NB4 (cell line): ENCODE measurements around the gene CDC14B.
"Not testable (repeated sequence)": the region's sequence is repeated elsewhere in the genome, so short reads cannot be mapped to it uniquely, and the experiment has no call there.

Experiments used
- DNase-seq: peaks from one replicate; pipeline ENCODE4 v3.0.0; 2010; ENCODE audit warnings: low read depth
- H3K4me3 ChIP-seq: one replicate; pipeline ENCODE4 v1.5.1; 2011; ENCODE audit warnings: mild to moderate bottlenecking, low read depth, low read length, moderate library complexity
- CTCF ChIP-seq: IDR thresholded peaks from one replicate; pipeline ENCODE4 v1.5.1; 2012; ENCODE audit warnings: low read depth, low read length
- MAX ChIP-seq: IDR thresholded peaks from 2 replicates; pipeline ENCODE4 v1.6.1; 2011; ENCODE audit warnings: low read depth, low read length
- MYC ChIP-seq: IDR thresholded peaks from 2 replicates; pipeline ENCODE4 v1.6.1; 2011; ENCODE audit warnings: low read depth, low read length
- POLR2A ChIP-seq: IDR thresholded peaks from 2 replicates; pipeline ENCODE4 v1.6.1; 2011; ENCODE audit warnings: mild to moderate bottlenecking; ENCODE audit not compliant: insufficient read length; ENCODE audit errors: extremely low read depth

CDC14B gene

GRCh38 chr9:96619491-96620180, at the start of gene CDC14B:
Gene CDC14B (minus strand): TSS chr9:96619843. CDS start chr9:96619378, 465 bp downstream.
- peak within 1 kb of the TSS; percentile 34 for H3K4me3 ChIP-seq
- TF ChIP-seq CTCF (no peak), MAX (no peak), MYC (no peak), POLR2A (no peak)
- peak; percentile 86 for DNase-seq

DNA sequence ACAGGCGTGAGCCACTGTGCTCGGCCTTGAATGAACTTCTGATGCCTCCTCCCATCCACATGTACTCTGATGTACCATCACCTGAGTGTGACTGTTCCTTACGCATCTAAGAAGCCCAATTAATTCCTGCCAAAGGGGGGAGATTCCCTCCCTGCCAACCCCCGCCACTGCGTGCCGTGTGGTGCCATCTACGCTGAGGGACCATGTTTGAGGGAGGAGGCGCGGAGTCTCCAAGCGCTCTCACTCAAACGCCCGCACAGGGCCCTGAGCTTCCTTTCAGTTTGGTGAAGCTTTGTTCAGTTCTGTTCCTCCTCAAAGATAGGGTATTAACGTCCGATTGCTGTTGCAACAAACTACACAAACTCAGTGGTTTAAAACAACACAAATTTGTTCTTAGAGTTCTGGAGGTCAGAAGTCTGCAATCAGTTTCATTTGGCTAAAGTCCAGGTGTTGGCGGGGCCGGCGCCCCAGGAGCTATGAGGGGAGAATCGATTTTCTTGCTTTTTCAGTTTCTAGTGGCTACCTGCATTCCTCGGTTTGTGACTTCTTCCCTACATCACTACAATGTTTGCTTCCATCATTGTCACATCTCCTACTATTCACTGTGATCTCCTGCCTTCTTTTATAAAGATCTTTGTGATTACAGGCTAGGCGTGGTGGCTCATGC, 49.4 kb upstream of the CDC14B start:
- H3K4me3 ChIP-seq: no peak overlapping the region
- no peak for DNase-seq
- TF ChIP-seq MAX (no peak), MYC (no peak), POLR2A (no peak), CTCF (no peak)

DNA sequence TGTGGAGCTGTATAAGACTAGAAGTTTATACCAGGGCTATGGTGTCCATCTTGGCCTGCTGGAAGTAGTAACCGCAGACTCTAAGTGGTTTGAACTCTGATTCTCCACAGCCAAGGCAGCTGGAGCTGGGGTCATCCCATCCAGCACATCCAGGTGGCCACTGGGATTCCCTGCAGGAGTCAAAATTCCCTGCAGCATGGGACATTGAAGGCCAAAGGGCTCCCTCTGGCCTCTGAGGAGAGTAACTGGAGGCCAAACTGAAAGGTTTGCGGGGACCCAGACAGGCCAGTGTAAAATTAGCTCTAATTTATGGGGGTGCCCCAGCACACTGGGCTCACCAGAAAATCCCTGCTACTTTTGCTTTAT, 47.7 kb upstream of the CDC14B start:
- no peak for DNase-seq
- TF ChIP-seq POLR2A (no peak), MYC (no peak), CTCF (no peak)
- no peak overlapping the region for H3K4me3 ChIP-seq

- not testable (repeated sequence) for H3K4me3 ChIP-seq
- TF ChIP-seq CTCF: peak; percentile 37
- DNase-seq: peak; percentile 70
Measured at GRCh38 chr9:96666653-96667362, 47.2 kb upstream of the CDC14B start.

DNA sequence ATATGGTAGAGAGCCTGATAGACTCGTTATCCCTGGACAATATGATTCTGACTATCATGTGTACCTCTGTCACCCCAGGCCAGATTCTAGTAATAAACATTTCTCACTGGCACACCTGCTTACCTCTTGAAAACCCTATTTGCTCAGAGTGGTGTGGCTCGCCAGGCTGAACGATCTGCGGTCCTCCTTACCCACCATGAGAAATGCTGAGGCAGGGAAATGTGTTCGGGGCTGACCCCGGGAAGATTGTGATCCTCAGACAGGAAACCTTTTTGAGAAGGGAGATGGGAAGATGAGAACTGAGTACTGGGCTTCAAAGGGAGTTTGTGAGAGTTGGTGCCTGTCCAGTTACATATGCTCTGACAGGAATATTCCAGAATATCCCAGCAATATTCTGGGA, 46.1 kb upstream of the CDC14B start:
- no peak overlapping the region for H3K4me3 ChIP-seq
- no peak for DNase-seq
- TF ChIP-seq CTCF (no peak), MYC (no peak), MAX (no peak), POLR2A (no peak)
